ENCODE data around the gene ZCCHC24.

ZCCHC24 gene

DNA sequence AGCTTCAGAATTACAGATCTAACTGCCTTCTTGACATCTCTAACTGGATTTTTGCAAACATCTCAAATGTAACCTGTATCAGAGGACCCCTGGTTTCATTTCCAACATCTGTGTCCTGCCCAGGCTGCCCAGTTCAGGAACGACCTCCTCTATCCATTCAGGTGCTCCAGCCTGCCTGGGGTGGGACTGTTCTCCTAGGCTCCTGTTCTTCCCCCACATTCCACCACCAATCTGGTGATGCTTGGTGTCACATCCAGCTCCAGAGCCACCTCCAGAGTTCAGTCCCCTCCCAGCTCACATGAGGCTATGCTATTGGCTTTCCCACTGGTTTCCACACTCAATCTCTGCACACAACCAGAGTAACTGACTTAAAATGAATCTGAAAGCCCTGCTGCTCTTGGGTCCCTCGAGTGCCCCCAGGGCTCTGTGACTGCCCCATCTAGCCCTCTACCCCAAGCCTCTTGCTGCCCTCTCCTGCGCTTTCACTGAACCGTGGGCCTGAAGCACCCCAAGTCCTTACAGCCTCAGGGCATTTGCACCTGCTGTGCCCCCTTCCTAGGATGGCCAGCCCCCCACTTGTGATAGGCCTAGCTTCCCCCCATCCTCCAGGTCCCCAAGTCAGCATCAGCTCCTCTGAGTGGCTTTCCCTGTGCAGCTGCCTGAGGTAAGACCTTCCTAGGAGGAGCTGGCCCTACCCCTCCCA lies 52.1 kb downstream of the ZCCHC24 start:
- CTCF ChIA-PET = no interaction called here
- Mint-ChIP-seq H3K4me3 (no peak overlapping the region), H3K27me3 (peaks cover 28% of the 10 kb centered on the region), H3K27ac (no peak overlapping the region), H3K36me3 (no peaks in the 10 kb centered on the region), H3K4me1 (no peaks in the 10 kb centered on the region), H3K9me3 (no peaks in the 10 kb centered on the region)
- DNase-seq = no peak

- CTCF ChIA-PET = interaction anchor here (4.7 kb wide), 1 partner anchor 19 kb away, joined by 32 read pairs; no protein-coding TSS in a partner anchor
- Mint-ChIP-seq H3K27me3 (peaks cover 24% of the 10 kb centered on the region), H3K4me3 (no peak overlapping the region), H3K9me3 (no peaks in the 10 kb centered on the region), H3K27ac (no peak overlapping the region), H3K36me3 (no peaks in the 10 kb centered on the region), H3K4me1 (no peaks in the 10 kb centered on the region)
- no peak for DNase-seq
Observed at GRCh38 chr10:79392506-79393176, 52.8 kb downstream of the ZCCHC24 start.

GRCh38 chr10:79392020-79392398 lies 53.4 kb downstream of the ZCCHC24 start:
- Mint-ChIP-seq H3K27me3 (peaks cover 17% of the 10 kb centered on the region), H3K27ac (no peak overlapping the region), H3K4me3 (no peak overlapping the region), H3K9me3 (no peaks in the 10 kb centered on the region), H3K4me1 (no peaks in the 10 kb centered on the region), H3K36me3 (no peaks in the 10 kb centered on the region)
- DNase-seq = no peak
- CTCF ChIA-PET = interaction anchor here (0.9 to 4.7 kb wide), 2 partner anchors 18 to 76 kb away, joined by 3 to 32 read pairs; no protein-coding TSS in a partner anchor

DNA sequence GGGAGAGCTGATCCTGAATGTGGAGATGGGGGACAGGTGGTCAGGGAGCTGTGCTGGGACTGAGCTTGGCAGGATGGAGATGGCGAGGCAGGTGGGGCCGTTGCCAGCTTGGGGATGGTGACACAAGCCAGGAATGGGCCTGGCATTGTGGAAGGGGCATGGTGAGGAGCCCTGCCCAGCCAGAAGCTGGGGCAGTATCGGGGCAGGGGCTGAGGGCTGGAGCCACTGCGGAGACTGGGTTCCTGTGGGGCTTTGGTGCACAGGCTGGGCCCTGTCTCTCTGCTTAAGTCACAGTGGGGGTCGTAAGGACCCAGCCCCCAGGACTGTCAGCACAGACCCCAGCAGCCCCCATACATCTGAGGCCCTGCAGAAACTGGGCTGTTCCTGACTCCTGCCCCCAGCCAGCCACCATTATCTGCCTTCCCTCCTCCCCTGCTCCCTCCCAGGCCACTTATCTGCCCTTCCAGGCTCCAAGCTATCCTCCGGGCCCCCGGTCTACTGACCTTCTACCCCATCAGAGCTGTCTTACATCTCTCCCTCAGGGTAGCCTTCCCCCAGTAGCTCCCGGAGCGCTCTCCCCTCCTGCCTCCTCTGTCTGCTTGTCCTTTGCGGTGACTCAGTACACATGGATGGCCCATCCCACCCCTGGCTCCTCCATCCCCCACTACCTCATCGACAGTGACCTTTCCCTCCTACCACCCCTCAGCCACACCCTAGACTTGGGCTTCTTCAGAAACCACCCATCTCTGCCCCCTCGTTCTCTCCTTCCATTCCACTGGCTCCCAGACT lies 54.0 kb downstream of the ZCCHC24 start:
- Mint-ChIP-seq H3K36me3 (no peaks in the 10 kb centered on the region), H3K4me1 (no peaks in the 10 kb centered on the region), H3K27me3 (peaks cover 17% of the 10 kb centered on the region), H3K9me3 (no peaks in the 10 kb centered on the region), H3K27ac (no peak overlapping the region), H3K4me3 (no peak overlapping the region)
- CTCF ChIA-PET = interaction anchor here (0.6 to 4.7 kb wide), 5 partner anchors 18 to 77 kb away, joined by 3 to 32 read pairs (median 3); no protein-coding TSS in a partner anchor
- DNase-seq = peak; percentile 19

- CTCF ChIA-PET = interaction anchor here (0.6 to 4.7 kb wide), 6 partner anchors 17 to 77 kb away, joined by 3 to 32 read pairs (median 4); no protein-coding TSS in a partner anchor
- H3K4me1 Mint-ChIP-seq = no peaks in the 10 kb centered on the region
- H3K27ac Mint-ChIP-seq = no peak overlapping the region
- no peaks in the 10 kb centered on the region for H3K36me3 Mint-ChIP-seq
- no peaks in the 10 kb centered on the region for H3K9me3 Mint-ChIP-seq
- peak; percentile 20 for DNase-seq
- H3K27me3 Mint-ChIP-seq = peaks cover 17% of the 10 kb centered on the region
- H3K4me3 Mint-ChIP-seq = no peak overlapping the region
Observed at GRCh38 chr10:79390551-79391229, 54.7 kb downstream of the ZCCHC24 start.

DNA sequence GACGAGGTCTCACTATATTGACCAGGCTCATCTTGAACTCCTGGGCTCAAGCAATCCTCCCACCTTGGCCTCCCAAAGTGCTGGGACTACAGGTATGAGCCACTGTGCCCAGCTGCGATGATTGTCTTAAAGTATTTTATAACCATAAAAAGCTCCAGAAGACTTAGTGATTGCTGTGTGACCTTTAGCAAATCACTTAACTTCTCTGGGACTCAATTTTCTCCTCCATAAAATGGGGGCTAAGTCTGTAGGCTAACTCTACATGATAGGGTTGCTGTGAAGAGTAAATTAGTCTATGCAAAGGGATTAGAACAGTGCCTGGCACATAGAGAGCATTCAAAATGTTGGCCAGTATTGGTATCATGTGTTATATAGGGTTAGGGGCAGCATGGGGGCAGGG lies 55.4 kb downstream of the ZCCHC24 start:
- DNase-seq = no peak
- Mint-ChIP-seq H3K9me3 (no peaks in the 10 kb centered on the region), H3K27ac (no peak overlapping the region), H3K4me3 (no peak overlapping the region), H3K27me3 (peaks cover 17% of the 10 kb centered on the region), H3K4me1 (no peaks in the 10 kb centered on the region), H3K36me3 (no peaks in the 10 kb centered on the region)
- CTCF ChIA-PET = interaction anchor here (0.6 to 4.7 kb wide), 4 partner anchors 16 to 84 kb away, joined by 3 to 32 read pairs (median 4); no protein-coding TSS in a partner anchor

DNA sequence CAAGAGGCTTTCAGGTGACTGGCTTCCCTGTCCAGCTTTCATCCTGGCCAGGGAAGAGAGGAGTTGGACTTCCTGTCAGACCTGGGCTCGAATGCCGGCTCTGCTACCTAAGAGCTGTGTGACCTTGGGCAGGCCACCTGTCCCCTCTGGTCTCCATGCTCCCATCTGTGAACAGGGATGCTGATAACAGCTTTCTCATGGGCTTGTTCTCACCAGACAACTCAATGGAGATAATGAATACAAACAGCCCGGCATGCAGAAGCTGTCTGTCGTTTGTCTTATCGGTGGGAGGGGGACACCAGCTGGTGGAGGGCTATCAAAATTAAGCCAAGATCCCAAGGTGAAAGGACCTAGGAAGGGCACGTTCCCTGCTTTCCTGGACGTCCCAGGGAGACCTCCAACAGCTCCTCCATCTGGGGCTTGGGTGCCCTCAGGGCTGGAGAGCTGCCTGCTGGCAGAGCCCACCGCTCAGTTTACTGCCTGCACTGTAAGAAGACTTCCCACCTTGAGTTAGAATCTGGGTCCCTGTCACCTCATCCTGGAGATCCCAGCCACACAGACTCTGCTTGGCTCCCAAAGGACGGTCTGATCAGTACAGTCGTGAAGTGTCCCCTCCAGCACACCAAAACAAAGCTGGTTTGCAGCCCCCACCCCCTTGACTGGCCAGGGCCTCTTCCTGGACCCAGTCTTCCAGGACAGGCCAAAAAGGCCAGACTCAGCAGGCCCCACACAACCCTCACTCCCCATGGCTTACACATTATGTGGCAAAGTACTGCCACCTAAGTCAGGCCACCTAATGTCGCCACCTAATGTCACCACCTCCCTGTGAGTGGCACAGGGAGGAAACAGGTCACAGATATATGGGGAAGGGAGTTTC lies 57.2 kb downstream of the ZCCHC24 start:
- CTCF ChIA-PET = interaction anchor here (1.1 to 4.7 kb wide), 5 partner anchors 12 to 193 kb away, joined by 3 to 32 read pairs (median 3); no protein-coding TSS in a partner anchor
- peaks cover 6% of the 10 kb centered on the region for H3K27me3 Mint-ChIP-seq
- no peak overlapping the region for H3K27ac Mint-ChIP-seq
- no peaks in the 10 kb centered on the region for H3K9me3 Mint-ChIP-seq
- no peaks in the 10 kb centered on the region for H3K4me1 Mint-ChIP-seq
- H3K36me3 Mint-ChIP-seq = no peaks in the 10 kb centered on the region
- H3K4me3 Mint-ChIP-seq = no peak overlapping the region
- DNase-seq = peak; percentile 17

DNA sequence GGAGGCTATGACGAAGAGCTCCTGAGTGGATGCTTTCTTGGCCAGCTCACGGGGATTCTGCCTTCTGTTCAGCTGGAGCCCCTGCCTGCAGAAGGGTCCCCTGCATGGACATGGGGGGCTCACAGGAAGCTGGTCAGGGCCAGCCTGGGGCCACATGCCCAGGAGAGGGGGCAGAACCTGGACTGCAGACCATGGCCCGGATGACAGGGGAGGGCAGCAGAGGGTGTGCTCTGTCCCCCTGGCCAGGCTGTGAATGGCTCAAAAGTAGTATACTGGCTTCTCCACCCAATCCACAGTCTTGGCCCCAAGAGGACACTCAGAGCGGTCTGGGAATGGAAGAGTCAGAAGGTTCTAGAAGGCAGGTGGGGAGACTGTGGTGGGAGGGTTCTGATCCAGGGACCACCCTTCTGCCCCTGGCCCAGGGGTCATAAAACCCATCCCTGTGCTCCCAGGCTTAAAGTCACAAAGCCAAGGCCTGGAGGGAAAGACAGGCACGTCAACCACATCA lies 57.9 kb downstream of the ZCCHC24 start:
- H3K27ac Mint-ChIP-seq = no peak overlapping the region
- no peak overlapping the region for H3K4me3 Mint-ChIP-seq
- no peaks in the 10 kb centered on the region for H3K36me3 Mint-ChIP-seq
- CTCF ChIA-PET = interaction anchor here (1.1 to 4.7 kb wide), 4 partner anchors 12 to 18 kb away, joined by 3 to 32 read pairs (median 4); no protein-coding TSS in a partner anchor
- H3K27me3 Mint-ChIP-seq = peaks cover 6% of the 10 kb centered on the region
- peak; percentile 4 for DNase-seq
- no peaks in the 10 kb centered on the region for H3K4me1 Mint-ChIP-seq
- no peaks in the 10 kb centered on the region for H3K9me3 Mint-ChIP-seq

DNA sequence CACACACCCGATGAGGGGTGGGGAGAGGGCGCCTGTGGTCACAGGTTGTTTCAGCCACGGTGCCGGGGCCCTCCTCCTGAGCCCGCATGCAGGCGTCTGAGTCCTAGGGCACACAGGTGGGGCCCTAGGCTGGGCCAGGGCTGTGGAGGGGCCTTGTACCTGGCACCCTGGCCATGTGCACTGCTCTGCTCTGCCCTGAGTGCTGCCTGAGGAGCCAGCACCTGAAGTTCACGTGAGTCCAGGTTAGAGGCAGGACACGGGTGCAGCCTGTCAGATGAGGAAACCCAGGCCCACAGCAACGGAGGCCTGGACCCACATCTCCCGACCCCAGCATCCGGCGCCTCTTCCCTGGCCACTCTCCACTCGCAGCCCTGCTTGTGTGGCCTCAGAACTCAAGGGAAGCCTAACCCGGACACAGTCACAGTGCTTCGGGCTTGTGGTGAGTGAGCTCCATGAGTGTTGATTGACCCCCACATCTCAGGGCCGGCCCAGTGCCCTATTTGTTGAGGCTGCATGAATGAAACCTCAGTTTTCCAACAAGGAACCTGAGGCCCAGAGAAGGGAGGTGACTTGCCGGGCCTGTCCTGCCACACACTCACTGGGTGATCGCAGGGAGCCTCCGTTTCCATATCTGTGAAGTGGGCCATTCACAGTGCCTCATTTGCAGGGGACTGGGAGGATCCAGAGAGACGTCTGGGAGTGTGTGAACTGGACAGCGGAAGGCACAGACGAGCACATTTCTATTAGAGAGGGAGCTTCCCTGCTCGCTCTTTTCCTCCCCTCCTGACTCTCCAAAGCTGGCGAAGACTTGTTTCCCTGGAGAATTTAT lies 58.6 kb downstream of the ZCCHC24 start:
- no peak overlapping the region for H3K27ac Mint-ChIP-seq
- no peaks in the 10 kb centered on the region for H3K9me3 Mint-ChIP-seq
- H3K27me3 Mint-ChIP-seq = peaks cover 7% of the 10 kb centered on the region
- CTCF ChIA-PET = no interaction called here
- no peaks in the 10 kb centered on the region for H3K36me3 Mint-ChIP-seq
- no peak overlapping the region for H3K4me3 Mint-ChIP-seq
- DNase-seq = peak; percentile 17
- no peaks in the 10 kb centered on the region for H3K4me1 Mint-ChIP-seq

GRCh38 chr10:79385804-79386531 lies 59.5 kb downstream of the ZCCHC24 start:
- Mint-ChIP-seq H3K4me3 (no peak overlapping the region), H3K27me3 (peaks cover 5% of the 10 kb centered on the region), H3K4me1 (no peaks in the 10 kb centered on the region), H3K9me3 (no peaks in the 10 kb centered on the region), H3K27ac (no peak overlapping the region), H3K36me3 (no peaks in the 10 kb centered on the region)
- DNase-seq = peak; percentile 17
- CTCF ChIA-PET = no interaction called here

DNA sequence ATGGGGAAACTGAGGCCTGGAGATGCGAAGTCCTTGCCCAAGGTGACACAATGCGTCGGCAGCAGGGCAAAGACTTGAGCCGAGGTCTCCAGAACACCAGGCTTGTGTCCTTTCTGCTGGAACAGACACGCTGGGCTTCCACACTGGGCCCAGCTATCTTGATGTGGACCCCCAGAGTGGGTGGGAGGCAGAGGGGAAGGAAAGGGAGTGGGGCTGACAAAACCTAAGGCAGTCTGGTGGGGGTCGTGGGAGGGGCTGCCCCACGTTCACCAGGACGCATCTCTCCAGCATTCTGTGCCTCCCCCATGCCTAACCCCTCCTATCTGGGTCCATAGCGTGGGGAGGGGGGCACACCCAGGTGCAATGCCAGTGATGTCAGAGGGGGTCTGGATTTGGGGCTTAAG lies 60.0 kb downstream of the ZCCHC24 start:
- peaks cover 5% of the 10 kb centered on the region for H3K27me3 Mint-ChIP-seq
- DNase-seq = peak; percentile 14
- H3K27ac Mint-ChIP-seq = no peak overlapping the region
- no peaks in the 10 kb centered on the region for H3K4me1 Mint-ChIP-seq
- no peaks in the 10 kb centered on the region for H3K36me3 Mint-ChIP-seq
- H3K4me3 Mint-ChIP-seq = no peak overlapping the region
- CTCF ChIA-PET = no interaction called here
- no peaks in the 10 kb centered on the region for H3K9me3 Mint-ChIP-seq

All from activated naive CD4-positive, alpha-beta T cell treated with anti-CD3 and anti-CD28 coated beads, Interleukin-2, amount 10 ng/mL, durations not matched to agents 7 days and 5 days (primary cell).